ENCODE results near the gene FBRSL1. TPM values are rescaled to one million over a fixed set of nuclear protein-coding genes. Genes with fewer than 3 reads are reported as not detected.

FBRSL1 gene
- total and polyA plus RNA-seq, 2 donors (not counting 1 experiment from before 2014, with no cell fraction given): 62.6 to 112 TPM

DNA sequence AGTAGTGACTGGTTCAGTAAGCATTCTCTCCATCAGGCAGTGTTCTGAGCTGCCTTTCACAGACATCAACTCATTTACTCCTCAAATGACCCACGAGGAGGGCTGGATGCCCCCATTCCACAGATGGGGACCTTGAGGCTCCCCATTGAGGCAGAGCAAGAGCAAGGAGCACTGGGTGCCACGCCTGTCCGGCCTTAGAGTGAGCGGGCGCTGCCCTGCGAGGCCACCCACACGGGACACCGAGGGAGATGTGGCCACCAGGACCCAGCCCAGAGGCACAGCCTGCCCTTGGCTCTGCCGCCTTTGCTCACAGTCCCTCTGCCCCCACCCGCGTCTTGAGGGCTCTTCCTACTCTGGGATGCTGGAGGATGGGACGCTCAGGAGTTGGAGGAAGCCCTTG, 3.0 kb downstream of the FBRSL1 start:
- Histone ChIP-seq H2AFZ (ENCODE audit: insufficient read depth, low read depth, low read length, poor library complexity, severe bottlenecking) (no peak overlapping the region), H3K27ac (ENCODE audit: low read length in 2 of 2) (no peak overlapping the region), H3K4me1 (ENCODE audit: control insufficient read depth in 2 of 2, insufficient read depth in 2 of 2, low read length in 2 of 2) (peaks cover 36 to 77% of the 10 kb centered on the region in 2 donors), H3K36me3 (replicated peaks in 1 of 2; ENCODE audit: control extremely low read depth in 1 of 2, control insufficient read depth in 1 of 2, extremely low read depth in 1 of 2, insufficient read depth in 2 of 2, low read length in 1 of 2) (peaks cover 0 to 19% of the 10 kb centered on the region in 2 experiments), H4K20me1 (ENCODE audit: control insufficient read depth, insufficient read depth, low read length, poor library complexity, severe bottlenecking) (peaks cover 73% of the 10 kb centered on the region), H3K4me2 (replicated peaks; ENCODE audit: low read depth, low read length, poor library complexity, severe bottlenecking) (peak overlapping the region; percentile 94), H3K9me3 (ENCODE audit: control extremely low read depth in 1 of 3, control insufficient read depth in 2 of 3, insufficient read depth in 1 of 3, low read length in 2 of 3) (no peaks in the 10 kb centered on the region), H3K27me3 (replicated peaks in 1 of 4; ENCODE audit: control extremely low read depth in 1 of 4, control insufficient read depth in 3 of 4, insufficient read depth in 4 of 4, low read length in 3 of 4) (no peaks in the 10 kb centered on the region), H3K9ac (ENCODE audit: low read length) (no peak overlapping the region), H3K79me2 (ENCODE audit: control insufficient read depth, insufficient read depth, low read length) (peaks cover 74% of the 10 kb centered on the region), H3K4me3 (ENCODE audit: control extremely low read depth in 1 of 5, extremely low read depth in 1 of 5, insufficient read depth in 1 of 5, low read depth in 2 of 5, low read length in 4 of 5) (no peak overlapping the region)
- ChIA-PET POLR2A (no interaction called here), CTCF (interaction anchor here (1.1 to 1.3 kb wide), 2 partner anchors 75 to 77 kb away, joined by 3 to 6 read pairs; no protein-coding TSS in a partner anchor)
- peak overlapping the region; percentile 83 for H3K4me3 Mint-ChIP-seq
- no peak for ATAC-seq (ENCODE audit: low read depth)
- peaks cover 67% of the 10 kb centered on the region for H3K4me1 Mint-ChIP-seq
- no peak overlapping the region for H3K27ac Mint-ChIP-seq
- WGBS (ENCODE audit: insufficient coverage): 88% methylated on average over 12 of the region's 12 CpGs
- TF ChIP-seq EZH2 (IDR thresholded peaks at IDR 0.05; ENCODE audit: borderline replicate concordance, insufficient read depth, low read depth, low read length, poor library complexity, severe bottlenecking) (no peak), CTCF (IDR thresholded peaks at IDR 0.05) (no peak)
- H3K9me3 Mint-ChIP-seq (ENCODE audit: insufficient read depth): no peaks in the 10 kb centered on the region
- intact Hi-C loops (cut with micrococcal nuclease): no loop called here
- no peaks in the 10 kb centered on the region for H3K27me3 Mint-ChIP-seq
- DNase-seq: no peak

DNA sequence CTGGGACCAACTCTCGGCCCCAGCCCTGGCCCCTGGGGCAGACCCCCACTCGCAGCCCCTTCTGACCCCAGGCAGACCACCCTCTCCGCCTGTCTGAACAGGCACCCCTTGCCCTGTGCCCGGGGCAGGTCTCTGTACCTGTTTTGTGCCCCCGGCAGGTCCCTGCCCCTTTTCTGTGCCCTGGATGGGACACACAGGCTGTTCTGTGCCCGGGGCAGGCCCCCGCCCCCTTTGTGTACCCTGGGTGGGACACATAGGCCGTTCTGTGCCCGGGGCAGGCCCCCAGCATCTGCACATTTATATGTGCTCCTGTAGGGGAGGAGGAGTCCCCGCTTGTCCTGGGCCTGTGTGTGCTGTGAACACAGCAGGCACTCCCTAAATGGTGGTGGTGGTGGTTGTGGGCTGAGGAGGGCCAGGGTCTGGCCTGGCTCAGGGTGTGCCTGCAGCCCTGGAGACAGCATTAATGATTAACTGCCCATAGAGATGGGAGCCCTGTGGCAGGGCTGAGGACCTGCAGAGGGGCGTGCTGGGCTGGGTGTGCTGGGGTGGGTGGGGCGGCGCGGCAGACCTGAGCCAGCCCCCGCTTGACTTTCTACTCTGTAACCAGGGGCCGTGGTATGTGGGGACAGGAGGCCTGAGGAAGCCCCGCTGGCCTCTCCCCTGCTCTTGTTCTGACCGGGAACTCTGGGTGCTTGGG, 3.7 kb downstream of the FBRSL1 start:
- CTCF ChIA-PET: no interaction called here
- 95% methylated on average over 18 of the region's 18 CpGs for WGBS (ENCODE audit: insufficient coverage)

More for the DNA sequence above, 3.7 kb downstream of the FBRSL1 start:
- Histone ChIP-seq H3K9me3 (ENCODE audit: control extremely low read depth in 1 of 3, control insufficient read depth in 2 of 3, insufficient read depth in 1 of 3, low read length in 2 of 3) (no peaks in the 10 kb centered on the region), H3K9ac (ENCODE audit: low read length) (no peak overlapping the region), H3K36me3 (replicated peaks in 1 of 2; ENCODE audit: control extremely low read depth in 1 of 2, control insufficient read depth in 1 of 2, extremely low read depth in 1 of 2, insufficient read depth in 2 of 2, low read length in 1 of 2) (peaks cover 0 to 19% of the 10 kb centered on the region in 2 experiments), H3K27me3 (replicated peaks in 1 of 4; ENCODE audit: control extremely low read depth in 1 of 4, control insufficient read depth in 3 of 4, insufficient read depth in 4 of 4, low read length in 3 of 4) (no peaks in the 10 kb centered on the region), H3K4me1 (ENCODE audit: control insufficient read depth in 2 of 2, insufficient read depth in 2 of 2, low read length in 2 of 2) (peaks cover 29 to 75% of the 10 kb centered on the region in 2 donors), H3K4me2 (replicated peaks; ENCODE audit: low read depth, low read length, poor library complexity, severe bottlenecking) (peak overlapping the region; percentile 35), H4K20me1 (ENCODE audit: control insufficient read depth, insufficient read depth, low read length, poor library complexity, severe bottlenecking) (peaks cover 80% of the 10 kb centered on the region), H3K79me2 (ENCODE audit: control insufficient read depth, insufficient read depth, low read length) (peaks cover 81% of the 10 kb centered on the region), H2AFZ (ENCODE audit: insufficient read depth, low read depth, low read length, poor library complexity, severe bottlenecking) (no peak overlapping the region), H3K4me3 (ENCODE audit: control extremely low read depth in 1 of 5, extremely low read depth in 1 of 5, insufficient read depth in 1 of 5, low read depth in 2 of 5, low read length in 4 of 5) (no peak overlapping the region), H3K27ac (ENCODE audit: low read length in 2 of 2) (no peak overlapping the region)
- no peak overlapping the region for H3K27ac Mint-ChIP-seq
- no peaks in the 10 kb centered on the region for H3K9me3 Mint-ChIP-seq (ENCODE audit: insufficient read depth)
- no peak for ATAC-seq (ENCODE audit: low read depth)
- POLR2A ChIA-PET: no interaction called here
- intact Hi-C loops (cut with micrococcal nuclease): no loop called here
- H3K4me3 Mint-ChIP-seq: peak overlapping the region; percentile 41
- TF ChIP-seq CTCF (IDR thresholded peaks at IDR 0.05): no peak
- no peak for DNase-seq
- H3K4me1 Mint-ChIP-seq: peaks cover 60% of the 10 kb centered on the region
- H3K27me3 Mint-ChIP-seq: no peaks in the 10 kb centered on the region
